IMR-90 (cell line): ENCODE data around the gene SNCA. TPM values are rescaled to one million over a fixed set of nuclear protein-coding genes. Genes with fewer than 3 reads are reported as not detected.

Experiments
- ATAC-seq: fragments of 200-7000 bp; cut with Tn5 transposase; 2 replicates; pipeline ENCODE4 v1.9.1; 2020; ENCODE audit warnings: low read depth, mild to moderate bottlenecking, moderate library complexity
- BruUV-seq: library from RNA; stranded (reverse); fragments of 400-500 nt; replicated peaks from 2 replicates; lab custom pipeline; 2021; lab: Mats Ljungman, UMichigan
- CTCF ChIA-PET: fragments of 300-600 bp; formaldehyde crosslinking; extraction: SDS; loops from one replicate; lab custom pipeline; 2021; ENCODE audit warnings: antibody characterized with exemption; lab: Yijun Ruan, JAX
- POLR2A ChIA-PET: fragments of 300-600 bp; sonication (Branson Sonifier 250); formaldehyde crosslinking; loops from one replicate; lab custom pipeline; 2022; ENCODE audit warnings: antibody characterized with exemption; ENCODE audit not compliant: unreplicated experiment; lab: Charles Lee
- DNase-seq: peaks from one replicate; pipeline ENCODE4 v3.0.0; 2013
- H2AFZ ChIP-seq: replicated peaks from 2 replicates; pipeline ENCODE3; 2013; ENCODE audit warnings: low read length, mild to moderate bottlenecking; ENCODE audit not compliant: poor library complexity
- H2AK5ac ChIP-seq: 2 replicates; pipeline ENCODE4 v1.6.1; 2013; ENCODE audit warnings: low read depth, low read length, inconsistent platforms
- H2AK9ac ChIP-seq: replicated peaks from 2 replicates; pipeline ENCODE3; 2013; ENCODE audit warnings: mild to moderate bottlenecking, low read depth, low read length, moderate library complexity; ENCODE audit not compliant: poor library complexity
- H2BK120ac ChIP-seq: 2 replicates; pipeline ENCODE4 v1.6.1; 2013; ENCODE audit warnings: low read depth, low read length, inconsistent platforms
- H2BK15ac ChIP-seq: 3 replicates; pipeline ENCODE4 v1.6.1; 2013; ENCODE audit warnings: low read depth, low read length, inconsistent platforms
- H2BK20ac ChIP-seq: 2 replicates; pipeline ENCODE4 v1.6.1; 2013; ENCODE audit warnings: low read depth, mild to moderate bottlenecking, inconsistent platforms, low read length, moderate library complexity
- H2BK5ac ChIP-seq: 2 replicates; pipeline ENCODE4 v1.6.1; 2013; ENCODE audit warnings: mild to moderate bottlenecking, low read depth, low read length, inconsistent platforms; ENCODE audit not compliant: poor library complexity, severe bottlenecking
- H3K14ac ChIP-seq: replicated peaks from 2 replicates; pipeline ENCODE4 v1.6.1; 2013; ENCODE audit warnings: low read depth, low read length, inconsistent platforms
- H3K18ac ChIP-seq: 2 replicates; pipeline ENCODE4 v1.6.1; 2013; ENCODE audit warnings: low read depth, low read length, control low read depth
- H3K23ac ChIP-seq: 2 replicates; pipeline ENCODE4 v1.6.1; 2013; ENCODE audit warnings: low read depth, low read length, inconsistent platforms
- H3K27ac ChIP-seq: 2 replicates; pipeline ENCODE4 v1.5.1; 2013; ENCODE audit warnings: mild to moderate bottlenecking, control low read depth, low read length; ENCODE audit not compliant: insufficient read depth
- H3K27me3 ChIP-seq: 2 replicates; pipeline ENCODE4 v1.6.1; 2013; ENCODE audit warnings: low read length; ENCODE audit not compliant: control insufficient read depth, insufficient read depth
- H3K36me3 ChIP-seq: 2 replicates; pipeline ENCODE4 v1.6.1; 2013; ENCODE audit warnings: low read length, mixed read lengths; ENCODE audit not compliant: control insufficient read depth, insufficient read depth
- H3K4ac ChIP-seq: 2 replicates; pipeline ENCODE4 v1.6.1; 2013; ENCODE audit warnings: low read depth, low read length, inconsistent platforms
- H3K4me1 ChIP-seq: 2 replicates; pipeline ENCODE4 v1.6.1; 2013; ENCODE audit warnings: low read length, mixed read lengths; ENCODE audit not compliant: control insufficient read depth, insufficient read depth
- H3K4me2 ChIP-seq: 2 replicates; pipeline ENCODE4 v1.6.1; 2013; ENCODE audit warnings: low read depth, mild to moderate bottlenecking, control low read depth, low read length, moderate library complexity
- H3K4me3 ChIP-seq: 2 replicates; pipeline ENCODE4 v1.5.1; 2013; ENCODE audit warnings: low read depth, mild to moderate bottlenecking, control low read depth, low read length, moderate library complexity; ENCODE audit not compliant: insufficient read depth
- H3K56ac ChIP-seq: 2 replicates; pipeline ENCODE4 v1.6.1; 2013; ENCODE audit warnings: low read length, inconsistent platforms; ENCODE audit not compliant: insufficient read depth; ENCODE audit errors: extremely low read depth
- H3K79me1 ChIP-seq, 2 experiments: 2 replicates each; pipeline ENCODE4 v1.6.1; 2013; ENCODE audit warnings: low read length in 2 of 2, inconsistent platforms in 1 of 2, low read depth in 1 of 2
- H3K9ac ChIP-seq: 2 replicates; pipeline ENCODE4 v1.6.1; 2013; ENCODE audit warnings: low read depth, low read length, control low read depth
- H3K9me1 ChIP-seq: 2 replicates; pipeline ENCODE4 v1.6.1; 2013; ENCODE audit warnings: low read length, inconsistent platforms; ENCODE audit not compliant: insufficient read depth
- H3K9me3 ChIP-seq: 2 replicates; pipeline ENCODE4 v1.6.1; 2013; ENCODE audit warnings: low read length; ENCODE audit not compliant: control insufficient read depth, insufficient read depth
- H4K20me1 ChIP-seq: 2 replicates; pipeline ENCODE4 v1.6.1; 2013; ENCODE audit warnings: low read length, inconsistent platforms; ENCODE audit not compliant: insufficient read depth
- H4K5ac ChIP-seq: 2 replicates; pipeline ENCODE4 v1.6.1; 2013; ENCODE audit warnings: mild to moderate bottlenecking, low read depth, low read length, control low read depth
- H4K8ac ChIP-seq, 2 experiments: 2 replicates each; pipeline ENCODE4 v1.6.1; 2013; ENCODE audit warnings: low read depth in 2 of 2, low read length in 2 of 2, control low read depth in 1 of 2, inconsistent platforms in 1 of 2
- H4K91ac ChIP-seq: 2 replicates; pipeline ENCODE4 v1.6.1; 2013; ENCODE audit warnings: low read depth, low read length, inconsistent platforms; ENCODE audit not compliant: insufficient read depth
- FOS ChIP-seq: fragments of 150-350 bp; IDR thresholded peaks from 2 replicates; pipeline ENCODE4 v1.6.1; 2016; ENCODE audit warnings: low read depth, low read length
- MAZ ChIP-seq: IDR thresholded peaks from 2 replicates; pipeline ENCODE4 v1.6.1; 2012; ENCODE audit warnings: low read depth, mild to moderate bottlenecking, low read length, improper control_type of control experiment, moderate library complexity, borderline replicate concordance
- WGBS, 2 experiments: methylation state at CpG; one replicate each; pipeline versions ENCODE4 v1.1.5 to v1.1.7; 2013; ENCODE audit warnings: missing lambda C conversion rate in 2 of 2; ENCODE audit not compliant: insufficient read length in 1 of 2; ENCODE audit errors: extremely low coverage in 2 of 2; 5-methylcytosine and 5-hydroxymethylcytosine counted together
- dilution Hi-C: fragments of 300-500 bp; cut with HindIII; formaldehyde crosslinking; loops from one replicate; pipeline ENCODE4 v1.14.3; 2018; ENCODE audit warnings: low sequenced_read_pairs; ENCODE audit not compliant: unreplicated experiment
- in situ Hi-C: fragments of 300-500 bp; cut with MboI; formaldehyde crosslinking; loops from 3 replicates; pipeline ENCODE4 v1.14.3; 2019; ENCODE audit warnings: low sequenced_read_pairs, inconsistent platforms, mixed read lengths
- intact Hi-C: fragments of 100-400 bp; cut with micrococcal nuclease; formaldehyde crosslinking; loops from 2 replicates; pipeline ENCODE4 v1.10.0; 2022
- polyA plus RNA-seq, 3 experiments: library from polyadenylated mRNA; depleted of rRNA; stranded (reverse); fragments of >200 nt; gene quantifications; 2 replicates each; pipeline ENCODE4 v1.2.3, GENCODE V29; 2012; ENCODE audit warnings: low replicate concordance in 1 of 3
- total RNA-seq: library from RNA; depleted of rRNA; stranded (reverse); fragments of >200 nt; gene quantifications from 2 replicates; pipeline ENCODE4 v1.2.3, GENCODE V29; 2012

The SNCA gene
- total and polyA plus RNA-seq, 2 of the 4 experiments (the other 2 are of a cell fraction): 0.36 to 0.46 TPM

- dilution Hi-C loops (no loop called here), in situ Hi-C loops (no loop called here), intact Hi-C loops (no loop called here)
- TF ChIP-seq MAZ: no peak
- TF ChIP-seq FOS: no peak
- no peak overlapping the region for H2BK15ac ChIP-seq
- H3K4me2 ChIP-seq: no peak overlapping the region
- H3K4ac ChIP-seq: no peak overlapping the region
- no peaks in the 10 kb centered on the region for H4K20me1 ChIP-seq
- H3K14ac ChIP-seq: no peak overlapping the region
- no peaks in the 10 kb centered on the region for H3K27me3 ChIP-seq
- no peak overlapping the region for H3K23ac ChIP-seq
- no peak overlapping the region for H4K91ac ChIP-seq
- H3K4me1 ChIP-seq: no peaks in the 10 kb centered on the region
- DNase-seq: no peak
- no CpG with 5 or more reads among the region's 5 CpGs for WGBS, 2 experiments
- ChIA-PET POLR2A (no interaction called here), CTCF (no interaction called here)
- H4K5ac ChIP-seq: no peak overlapping the region
- no peak overlapping the region for H2BK5ac ChIP-seq
- H3K79me1 ChIP-seq: no peaks in the 10 kb centered on the region
- BruUV-seq: no TSS peak
- H2BK20ac ChIP-seq: no peak overlapping the region
- H2AFZ ChIP-seq: no peak overlapping the region
- no peaks in the 10 kb centered on the region for H3K9me1 ChIP-seq
- no peak overlapping the region for H3K4me3 ChIP-seq
- ATAC-seq: no peak
- no peaks in the 10 kb centered on the region for H3K36me3 ChIP-seq
- H2AK9ac ChIP-seq: no peak overlapping the region
- H3K27ac ChIP-seq: no peak overlapping the region
- no peak overlapping the region for H3K9ac ChIP-seq
- H3K56ac ChIP-seq: no peak overlapping the region
- H3K18ac ChIP-seq: no peak overlapping the region
- no peak overlapping the region for H4K8ac ChIP-seq
- H2AK5ac ChIP-seq: no peak overlapping the region
- no peak overlapping the region for H2BK120ac ChIP-seq
- H3K9me3 ChIP-seq: no peaks in the 10 kb centered on the region
These were observed 92.0 kb downstream of the SNCA start for GRCh38 chr4:89744914-89745313.
